Coronary artery (tissue), 2 donors: ENCODE measurements around the gene CHAC2.

Experiments used
- DNase-seq: peaks from one replicate; pipeline ENCODE4 v3.0.0-alpha.2; 2017; ENCODE audit warnings: low spot score
- H3K27ac ChIP-seq, 2 donors: fragments of 200-600 bp; sonication (generic); one replicate each; pipeline ENCODE4 v1.5.1; 2016 to 2019
- H3K4me3 ChIP-seq: fragments of 200-600 bp; sonication (generic); 2 replicates; pipeline ENCODE4 v1.5.1; 2016; ENCODE audit warnings: mild to moderate bottlenecking, moderate library complexity
- CTCF ChIP-seq: fragments of 200-600 bp; sonication (generic); IDR thresholded peaks from one replicate; pipeline ENCODE4 v1.5.1; 2019; ENCODE audit warnings: antibody characterized with exemption

The CHAC2 gene

GRCh38 chr2:53786705-53787613 lies 19.4 kb downstream of the CHAC2 start, which contains the start of the genes ASB3 and ERLEC1:
ASB3 (minus strand) TSS chr2:53786953; CDS start chr2:53765572, 21,381 bp downstream.
ERLEC1 (plus strand) TSS chr2:53787044; CDS start chr2:53787211, 167 bp downstream.
- peak; percentile 91 for DNase-seq
- H3K27ac ChIP-seq, result peak within 1 kb of the TSS; percentile 83 to 91
- H3K4me3 ChIP-seq, result peak within 1 kb of the TSS; percentile 91
- TF ChIP-seq CTCF, result no peak

DNA sequence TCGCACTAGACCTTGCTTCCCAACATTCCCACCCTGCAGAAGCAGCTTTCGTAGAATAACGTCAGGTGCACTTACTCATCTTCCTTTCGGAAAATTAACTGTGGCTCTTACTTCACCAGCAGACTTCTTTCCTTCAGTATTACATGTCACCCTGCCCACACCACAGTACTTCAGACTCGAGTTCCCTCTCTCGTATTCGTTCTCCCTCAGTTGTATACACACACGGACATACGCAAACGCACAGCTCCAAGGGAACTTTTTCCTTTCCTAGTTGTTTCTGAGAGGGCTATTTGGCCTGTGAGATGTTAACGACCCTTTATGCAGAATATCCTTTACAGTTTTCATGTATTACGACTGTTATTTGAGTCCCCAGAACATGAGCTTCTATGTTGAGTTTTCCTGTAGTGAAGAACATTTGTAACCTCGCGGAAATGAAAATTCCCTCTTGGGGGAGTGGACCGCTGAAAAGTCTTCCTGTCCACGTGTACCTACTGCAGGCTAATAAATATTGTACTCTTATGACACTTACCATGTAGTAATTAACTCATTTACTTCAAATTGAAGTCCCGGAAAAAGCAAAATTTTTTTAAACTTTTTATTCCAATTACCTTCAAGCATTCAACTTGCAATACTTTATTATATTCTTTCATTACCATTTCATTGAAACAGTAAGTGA lies 20.1 kb downstream of the CHAC2 start:
- Histone ChIP-seq H3K27ac (peak overlapping the region; percentile 83 to 91), H3K4me3 (peak overlapping the region; percentile 91)
- no peak for DNase-seq
- TF ChIP-seq CTCF, result no peak

- H3K27ac ChIP-seq, result no peak overlapping the region
- TF ChIP-seq CTCF, result no peak
- no peak for DNase-seq
These were observed 25.7 kb downstream of the CHAC2 start for GRCh38 chr2:53793261-53793660.

DNA sequence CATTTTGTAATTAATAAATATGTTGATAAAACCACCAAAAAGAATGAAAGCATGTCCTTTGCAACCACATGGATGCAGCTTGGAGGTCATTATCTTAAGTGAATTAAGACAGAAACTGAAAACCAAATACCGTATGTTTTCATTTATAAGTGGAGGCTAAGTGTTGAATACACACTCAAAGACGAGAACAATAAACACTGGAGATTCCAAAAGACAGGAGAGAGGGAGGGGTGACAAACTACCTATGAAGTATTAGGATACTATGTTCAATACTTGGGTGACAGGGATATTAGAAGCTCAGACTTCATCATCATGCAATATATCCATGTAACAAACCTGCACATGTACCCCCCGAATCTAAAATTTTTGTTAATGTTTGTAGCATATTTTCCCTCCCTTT lies 26.2 kb downstream of the CHAC2 start:
- no peak overlapping the region for H3K4me3 ChIP-seq
- H3K27ac ChIP-seq, result no peak overlapping the region
- TF ChIP-seq CTCF, result no peak
- no peak for DNase-seq

More at GRCh38 chr2:53793261-53793660, 25.7 kb downstream of the CHAC2 start:
- H3K4me3 ChIP-seq, result no peak overlapping the region

GRCh38 chr2:53801547-53801946 lies 33.9 kb downstream of the CHAC2 start:
- DNase-seq, result no peak
- no peak for TF ChIP-seq CTCF

GRCh38 chr2:53802617-53803151 lies 35.1 kb downstream of the CHAC2 start:
- Histone ChIP-seq H3K4me3 (no peak overlapping the region), H3K27ac (no peak overlapping the region)
- no peak for TF ChIP-seq CTCF
- no peak for DNase-seq

More at GRCh38 chr2:53801547-53801946, 33.9 kb downstream of the CHAC2 start:
- no peak overlapping the region for H3K4me3 ChIP-seq
- H3K27ac ChIP-seq, result no peak overlapping the region
